Measurements from ENCODE around the gene SBF2. TPM values are rescaled to one million over a fixed set of nuclear protein-coding genes. Genes with fewer than 3 reads are reported as not detected.

The SBF2 gene
- total and polyA plus RNA-seq, 2 of the 13 experiments (the other 11 are each of a cell fraction or from before 2014, with no cell fraction given) = 24.0 to 45.8 TPM

GRCh38 chr11:10282117-10282516 lies 11.9 kb downstream of the SBF2 start (continued):
- TF ChIP-seq FOXP4 (CRISPR knock-in tag; IDR thresholded peaks at IDR 0.05) (no peak), MED13 (CRISPR knock-in tag; IDR thresholded peaks at IDR 0.05) (no peak), SAP130 (CRISPR knock-in tag; IDR thresholded peaks at IDR 0.05; ENCODE audit: low read depth) (peak; percentile 63; the same call in 1 of the 2 replicates), SIX1 (CRISPR knock-in tag; IDR thresholded peaks at IDR 0.05; ENCODE audit: borderline replicate concordance) (peak; percentile 61), ZNF629 (CRISPR knock-in tag; conservative IDR thresholded peaks at IDR 0.05) (no peak), TGIF2 (CRISPR knock-in tag; IDR thresholded peaks at IDR 0.05) (peak; percentile 99), SIX4 (CRISPR knock-in tag; IDR thresholded peaks at IDR 0.05) (no peak), ARID5B (CRISPR knock-in tag; IDR thresholded peaks at IDR 0.05) (peak; percentile 55), DMTF1 (CRISPR knock-in tag; IDR thresholded peaks at IDR 0.05) (no peak), MZF1 (CRISPR knock-in tag; IDR thresholded peaks at IDR 0.05; ENCODE audit: borderline replicate concordance) (no peak), FOXA3 (CRISPR knock-in tag; IDR thresholded peaks at IDR 0.05) (peak; percentile 28; the same call in 1 of the 2 replicates), RCOR2 (CRISPR knock-in tag; IDR thresholded peaks at IDR 0.05) (no peak), DPF2 (CRISPR knock-in tag; IDR thresholded peaks at IDR 0.05; ENCODE audit: borderline replicate concordance, low read depth) (no peak), HOXA5 (CRISPR knock-in tag; IDR thresholded peaks at IDR 0.05) (no peak), CBX2 (IDR thresholded peaks at IDR 0.05; ENCODE audit: low read depth, low read length) (no peak), CBX2 (CRISPR knock-in tag; IDR thresholded peaks at IDR 0.05; ENCODE audit: low read depth) (no peak), TFE3 (CRISPR knock-in tag; IDR thresholded peaks at IDR 0.05) (no peak)
- TF ChIP-seq, protein P1, sequence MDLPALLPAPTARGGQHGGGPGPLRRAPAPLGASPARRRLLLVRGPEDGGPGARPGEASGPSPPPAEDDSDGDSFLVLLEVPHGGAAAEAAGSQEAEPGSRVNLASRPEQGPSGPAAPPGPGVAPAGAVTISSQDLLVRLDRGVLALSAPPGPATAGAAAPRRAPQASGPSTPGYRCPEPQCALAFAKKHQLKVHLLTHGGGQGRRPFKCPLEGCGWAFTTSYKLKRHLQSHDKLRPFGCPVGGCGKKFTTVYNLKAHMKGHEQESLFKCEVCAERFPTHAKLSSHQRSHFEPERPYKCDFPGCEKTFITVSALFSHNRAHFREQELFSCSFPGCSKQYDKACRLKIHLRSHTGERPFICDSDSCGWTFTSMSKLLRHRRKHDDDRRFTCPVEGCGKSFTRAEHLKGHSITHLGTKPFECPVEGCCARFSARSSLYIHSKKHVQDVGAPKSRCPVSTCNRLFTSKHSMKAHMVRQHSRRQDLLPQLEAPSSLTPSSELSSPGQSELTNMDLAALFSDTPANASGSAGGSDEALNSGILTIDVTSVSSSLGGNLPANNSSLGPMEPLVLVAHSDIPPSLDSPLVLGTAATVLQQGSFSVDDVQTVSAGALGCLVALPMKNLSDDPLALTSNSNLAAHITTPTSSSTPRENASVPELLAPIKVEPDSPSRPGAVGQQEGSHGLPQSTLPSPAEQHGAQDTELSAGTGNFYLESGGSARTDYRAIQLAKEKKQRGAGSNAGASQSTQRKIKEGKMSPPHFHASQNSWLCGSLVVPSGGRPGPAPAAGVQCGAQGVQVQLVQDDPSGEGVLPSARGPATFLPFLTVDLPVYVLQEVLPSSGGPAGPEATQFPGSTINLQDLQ (CRISPR knock-in tag; IDR thresholded peaks at IDR 0.05) = no peak
